ENCODE data around the gene OR8G5.

Gene OR8G5

DNA sequence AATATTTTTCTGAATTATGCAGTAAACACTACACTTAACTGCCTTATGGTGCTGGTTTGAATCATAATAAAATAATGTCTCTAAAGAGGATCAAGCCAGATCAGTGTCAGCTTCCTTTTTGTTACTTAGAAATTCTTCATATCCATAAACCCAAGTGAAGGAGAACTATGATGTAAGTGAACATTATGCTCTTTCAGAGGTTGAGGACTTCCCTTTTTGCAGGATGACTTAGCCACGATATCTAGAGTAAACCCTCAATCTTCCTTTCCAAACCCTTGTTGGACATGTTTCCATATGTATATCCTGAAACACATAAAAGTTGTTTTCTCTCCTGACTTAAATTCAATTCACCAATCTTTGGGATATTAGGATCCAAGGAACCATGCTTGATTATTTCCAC, 38.5 kb downstream of the OR8G5 start:
- DNase-seq, result no peak

DNA sequence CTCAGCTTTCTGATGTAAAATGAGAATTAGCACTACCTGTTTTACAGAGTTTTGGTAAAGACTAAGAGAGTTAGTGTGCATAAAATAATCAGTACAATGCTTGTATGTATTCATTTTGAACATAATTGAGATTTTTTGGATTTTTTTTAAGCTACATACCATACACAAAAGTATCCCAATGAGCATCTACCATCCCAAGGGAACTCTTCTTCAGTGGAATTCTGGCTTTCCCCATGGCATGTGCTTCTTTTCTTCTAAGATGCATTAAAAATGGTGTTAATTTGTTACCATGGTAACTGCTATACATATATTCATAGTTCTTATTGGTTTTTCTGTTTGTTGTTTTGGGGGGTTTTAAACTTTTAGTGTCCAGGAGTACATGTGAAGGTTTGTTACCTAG, 39.8 kb downstream of the OR8G5 start:
- DNase-seq, result no peak

DNA sequence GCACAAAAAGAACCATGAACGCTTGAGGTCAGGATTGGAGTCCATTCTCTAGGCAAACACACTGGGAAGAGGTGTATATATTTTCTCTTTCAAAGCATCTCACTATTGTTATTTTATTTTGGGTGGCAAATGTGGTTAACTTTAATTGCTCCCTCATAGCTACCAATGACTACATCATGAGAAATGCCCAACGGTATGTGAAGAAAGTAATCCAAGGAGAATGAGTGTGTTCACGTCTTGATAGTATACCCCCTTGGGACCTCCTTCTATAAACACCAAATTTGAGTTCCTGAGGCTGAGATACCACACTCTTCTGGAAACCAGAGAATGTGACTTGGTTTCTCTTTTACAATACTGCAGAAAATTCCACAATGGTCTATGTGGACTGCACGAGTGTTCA, 41.7 kb downstream of the OR8G5 start:
- DNase-seq, result no peak

DNA sequence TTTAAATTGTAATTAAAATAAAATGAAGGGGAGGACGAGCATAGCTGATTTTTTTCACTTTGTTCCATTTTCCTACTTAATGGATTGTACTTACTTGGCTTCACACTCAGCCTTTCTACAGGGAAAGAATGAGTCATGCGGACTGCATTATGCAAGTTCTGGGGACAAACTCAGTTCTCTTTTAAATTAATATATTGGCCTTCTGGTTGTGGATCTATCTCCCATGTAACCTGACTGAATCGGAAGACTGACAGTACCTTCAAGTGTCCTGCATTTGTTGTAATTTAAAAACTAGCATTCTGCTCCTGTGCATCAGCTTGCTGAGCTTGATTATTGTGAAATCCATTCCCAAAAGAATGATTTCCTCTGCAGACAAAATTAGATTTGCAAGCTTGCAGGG, 45.4 kb downstream of the OR8G5 start:
- no peak for DNase-seq

DNA sequence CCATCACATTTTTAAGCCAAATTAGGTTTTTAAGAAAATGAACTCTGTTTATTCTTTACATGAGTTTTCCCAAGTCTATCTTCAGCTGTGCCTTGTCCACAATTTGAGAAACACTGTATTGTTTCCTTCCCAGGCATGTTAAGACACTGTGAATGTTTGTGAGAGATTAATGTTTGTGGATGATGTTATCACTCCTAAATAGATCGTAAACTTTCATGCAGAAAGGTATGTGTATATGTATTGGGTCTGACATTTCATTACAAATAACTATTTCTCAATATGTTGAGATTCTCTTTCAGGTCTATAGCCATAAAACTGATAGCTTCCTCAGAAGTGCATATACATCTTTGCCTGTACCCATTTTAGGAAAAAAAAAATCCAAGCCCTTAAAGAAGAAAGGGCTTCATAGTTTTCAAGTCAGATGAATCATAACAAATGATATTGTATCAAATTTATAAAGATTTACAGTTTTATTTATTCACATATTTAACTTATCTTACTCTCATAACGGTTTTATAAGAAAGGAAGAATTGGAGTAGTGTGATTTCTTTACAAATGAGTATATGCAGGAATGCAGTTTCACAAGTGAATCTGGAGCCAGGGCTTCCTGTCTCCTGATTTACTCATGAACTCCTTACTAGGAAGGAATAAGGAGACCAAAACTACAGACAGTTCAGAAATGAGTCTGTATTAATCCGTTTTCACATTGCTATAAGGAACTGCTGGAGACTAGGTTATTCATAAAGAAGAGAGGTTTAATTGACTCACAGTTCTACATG, 46.4 kb downstream of the OR8G5 start:
- no peak for DNase-seq

DNA sequence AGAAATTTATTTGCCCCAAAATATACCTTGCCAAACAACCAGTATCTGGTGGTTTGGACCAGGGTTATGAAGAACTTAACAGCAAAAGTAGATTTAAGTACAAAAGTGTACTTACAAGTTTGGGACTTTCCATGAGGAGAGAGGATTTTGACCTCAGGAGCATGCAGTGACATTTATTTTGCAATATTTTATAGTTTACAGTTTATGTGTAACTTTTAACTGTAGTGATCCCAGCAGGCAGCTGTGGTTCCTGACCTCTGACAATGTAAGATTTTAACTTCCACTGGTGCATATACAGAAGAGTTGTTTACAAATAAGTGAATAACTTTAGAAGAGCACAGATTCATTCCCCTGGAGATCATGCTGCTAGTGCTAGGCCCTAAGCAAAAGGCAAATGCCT, 50.9 kb downstream of the OR8G5 start:
- no peak for DNase-seq

DNA sequence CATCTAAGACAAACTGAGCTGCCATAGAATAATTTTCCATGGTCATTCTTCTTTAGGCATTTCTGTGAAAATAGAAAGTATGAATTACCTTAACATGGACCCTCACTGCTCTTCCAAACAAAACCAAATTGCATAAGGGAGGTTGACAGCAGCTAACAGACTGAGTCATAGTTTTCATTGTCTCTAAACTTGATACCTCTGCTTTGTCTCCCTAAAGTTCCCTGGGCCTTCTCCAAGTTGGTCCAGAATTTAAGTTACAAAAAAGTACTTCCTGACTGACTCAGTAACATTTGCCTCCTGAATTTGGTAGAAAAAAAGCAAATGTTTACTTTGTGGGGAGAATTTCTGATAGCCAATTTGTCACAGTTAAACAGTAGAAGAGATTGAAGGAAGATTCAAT, 54.5 kb downstream of the OR8G5 start:
- DNase-seq, result no peak

DNA sequence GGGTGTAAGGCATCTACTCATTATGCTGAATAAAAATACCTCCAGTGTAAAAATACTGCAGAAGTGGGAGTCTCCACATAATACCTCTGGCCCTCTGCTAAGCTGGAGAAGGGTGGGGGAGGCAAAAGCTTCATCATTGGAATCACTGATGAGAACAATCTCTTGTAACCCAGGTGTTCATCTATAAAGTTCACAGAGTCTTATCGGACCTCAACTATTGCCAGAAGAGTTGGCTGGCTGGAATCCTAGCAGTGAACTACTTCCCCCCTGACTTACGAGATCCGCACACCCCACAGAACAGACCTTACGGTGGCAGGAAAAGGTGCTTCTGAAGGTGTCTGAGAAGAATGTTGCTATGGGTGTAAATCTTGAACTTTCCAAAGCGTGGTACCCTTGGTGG, 55.1 kb downstream of the OR8G5 start:
- no peak for DNase-seq

DNA sequence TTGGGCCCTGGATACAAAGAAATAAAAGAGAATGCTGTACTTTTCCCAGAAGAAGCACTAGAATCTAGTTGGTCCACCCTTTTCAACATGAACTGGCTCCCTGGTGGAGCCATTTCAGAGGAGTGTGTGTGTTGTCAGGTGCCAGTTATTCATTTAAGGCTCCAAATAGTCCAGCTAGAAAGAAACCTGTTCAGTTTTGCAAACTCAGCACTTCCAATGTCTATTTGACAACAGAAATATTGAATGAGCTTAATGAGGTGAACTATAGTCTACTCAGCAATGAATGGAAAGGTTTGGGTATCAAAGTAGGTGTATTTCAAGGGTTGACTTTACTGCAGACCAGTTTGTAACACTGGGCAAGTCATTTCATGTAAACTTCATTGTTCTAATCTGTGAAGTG, 55.5 kb downstream of the OR8G5 start:
- DNase-seq, result no peak

DNA sequence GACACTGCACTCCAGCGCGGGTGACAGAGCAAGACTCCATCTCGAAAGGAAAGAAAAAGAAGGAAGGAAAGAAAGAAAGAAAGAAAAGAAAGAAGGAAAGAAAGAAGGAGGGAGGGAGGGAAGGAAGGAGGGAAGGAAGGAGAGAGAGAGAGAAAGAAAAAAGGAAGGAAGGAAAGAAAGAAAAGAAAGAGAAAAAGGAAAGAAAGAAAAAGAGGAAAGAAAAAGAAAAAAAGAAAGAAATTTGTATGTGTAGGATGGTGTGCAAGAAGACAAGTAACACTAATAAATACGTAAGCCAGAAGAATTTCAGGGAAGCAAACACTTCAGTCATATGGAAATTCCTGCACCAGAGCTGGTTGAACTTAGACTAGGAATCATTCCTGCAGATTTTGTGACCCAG, 57.0 kb downstream of the OR8G5 start:
- no peak for DNase-seq

DNA sequence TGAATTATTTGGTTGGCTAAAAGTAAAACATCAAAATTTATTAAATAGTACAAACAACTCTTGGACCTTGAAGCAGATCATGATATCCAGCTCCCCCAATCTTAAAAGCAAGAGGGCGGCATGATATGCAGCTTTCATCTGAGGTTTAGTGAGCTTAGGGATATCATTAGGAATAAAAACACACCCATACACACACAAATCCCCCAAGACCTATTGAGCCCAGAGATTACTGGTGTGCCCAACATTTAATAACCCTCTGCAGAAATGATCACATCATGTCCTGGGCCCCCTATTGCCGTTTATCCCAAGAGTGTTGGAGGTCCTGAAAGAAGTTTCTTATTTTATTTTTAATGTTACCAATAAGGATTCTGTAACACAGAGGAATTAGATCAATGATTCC, 57.7 kb downstream of the OR8G5 start, which contains the start of gene OR8D1:
Gene OR8D1, minus strand, starts transcription at position 101 of the 400 bp plus-strand sequence. CDS start 3,183 bp downstream, outside the sequence.
- DNase-seq, result no peak

DNA sequence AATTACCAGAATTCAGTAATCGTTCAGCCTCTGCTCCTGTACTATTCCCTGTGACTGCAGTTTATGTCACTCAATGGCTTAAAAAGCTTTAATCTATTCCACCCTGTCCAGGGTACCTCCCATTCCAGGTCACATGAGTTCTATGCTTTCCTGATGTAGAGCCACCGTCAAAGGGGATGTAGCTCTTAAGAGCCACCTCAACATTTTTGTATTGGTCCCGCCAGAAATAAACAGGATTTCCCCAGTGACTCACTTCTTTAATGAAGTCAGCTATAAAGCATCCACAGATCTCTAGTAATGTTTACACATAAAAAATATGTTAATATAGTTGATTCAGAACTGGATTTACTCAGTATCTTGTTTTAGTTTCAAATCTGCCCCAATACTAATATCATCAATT, 58.9 kb downstream of the OR8G5 start:
- no peak for DNase-seq
